Ovary (tissue), 3 donors: ENCODE data around the gene ARHGEF17.

ENCODE experiments used
- CTCF ChIP-seq, 3 donors: fragments of 450-650 bp in 2 of 3; fragments of 200-600 bp in 1 of 3; IDR thresholded peaks; one replicate each; pipeline versions ENCODE4 v1.5.1 to v1.8.0; 2016 to 2022; ENCODE audit warnings: antibody characterized with exemption in 3 of 3, mild to moderate bottlenecking in 1 of 3
- EP300 ChIP-seq: sonication (generic); formaldehyde crosslinking; IDR thresholded peaks from one replicate; pipeline ENCODE4 v1.6.1; 2017; ENCODE audit warnings: antibody characterized with exemption
- POLR2A ChIP-seq: fragments of 450-650 bp; IDR thresholded peaks from one replicate; pipeline ENCODE4 v1.6.1; 2017; ENCODE audit warnings: antibody characterized with exemption, mild to moderate bottlenecking, moderate library complexity
- donor health status: DM: no; HTN: no; CAD: no.

GRCh38 chr11:73360743-73361369, 52.8 kb downstream of the ARHGEF17 start:
- TF ChIP-seq CTCF (IDR thresholded peaks at IDR 0.05) = no peak
- no peak for TF ChIP-seq POLR2A
- TF ChIP-seq EP300 = no peak
